ENCODE results near the gene LAPTM4A.

Gene LAPTM4A

DNA sequence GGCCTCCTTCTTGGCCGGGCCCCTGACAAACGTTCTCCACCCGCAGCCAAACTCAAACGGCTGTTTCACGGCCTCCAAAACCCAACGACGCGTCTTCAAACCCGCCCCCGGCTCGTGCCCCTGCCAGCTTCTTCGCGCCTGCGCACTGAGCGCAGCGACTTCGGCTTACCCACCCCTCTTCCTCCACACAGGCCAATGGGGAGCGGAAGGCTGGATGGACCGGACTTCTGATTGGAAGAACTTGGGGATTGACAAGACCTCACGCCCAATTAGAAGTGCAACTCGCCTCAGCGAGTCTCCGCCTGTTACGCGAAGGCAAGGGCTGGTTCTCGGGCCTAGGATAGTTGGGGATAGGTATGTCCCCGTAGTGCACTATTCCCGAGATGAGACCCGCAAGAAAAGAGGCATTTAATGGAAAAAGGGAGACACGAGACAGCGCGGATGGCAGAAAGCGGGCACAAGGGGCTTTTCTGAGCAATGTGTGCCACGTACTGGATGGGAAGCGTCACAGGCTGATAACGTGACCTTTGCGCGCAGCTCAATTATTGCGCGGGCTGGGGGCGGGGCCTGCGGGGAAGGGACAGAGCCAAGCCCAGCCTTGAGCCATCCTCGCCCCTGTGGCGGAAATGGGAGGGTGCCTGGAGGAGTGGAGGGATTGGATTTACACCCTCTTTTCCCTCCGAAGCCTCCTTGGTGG is at the start of gene LAPTM4A:
LAPTM4A (minus strand) TSS at position 97 of the 697 bp plus-strand sequence. CDS start 108 bp downstream, outside the sequence.
- Histone ChIP-seq H2AFZ (ENCODE audit: low read length) (peak within 1 kb of the TSS; percentile 70), H4K20me1 (ENCODE audit: insufficient read depth, low read length) (no peaks in the 10 kb centered on the region), H3K27me3 (ENCODE audit: insufficient read depth, low read length) (no peaks in the 10 kb centered on the region), H3K9ac (ENCODE audit: low read length) (peak within 1 kb of the TSS; percentile 69), H3K4me1 (ENCODE audit: insufficient read depth, low read length, severe bottlenecking) (peaks cover 31% of the 10 kb centered on the region), H3F3A (ENCODE audit: insufficient read depth, low read length) (no peaks in the 10 kb centered on the region), H3K9me2 (ENCODE audit: low read depth, low read length) (no peaks in the 10 kb centered on the region), H3K79me2 (ENCODE audit: insufficient read depth, low read length) (peaks cover 36% of the 10 kb centered on the region), H3K9me3 (ENCODE audit: low read length) (no peaks in the 10 kb centered on the region), H3K36me3 (ENCODE audit: insufficient read depth, low read length) (no peaks in the 10 kb centered on the region), H3K4me3 (ENCODE audit: low read depth, low read length, poor library complexity, severe bottlenecking) (peak within 1 kb of the TSS; percentile 71), H3K4me2 (ENCODE audit: low read length) (peak within 1 kb of the TSS; percentile 90), H3K27ac (ENCODE audit: low read depth, low read length, poor library complexity, severe bottlenecking) (peak within 1 kb of the TSS; percentile 67)
- no peak for TF ChIP-seq EZH2 (IDR thresholded peaks at IDR 0.05; ENCODE audit: borderline replicate concordance, low read length)
- no peak for TF ChIP-seq CTCF (IDR thresholded peaks at IDR 0.05; ENCODE audit: low read length)

- H3K9ac ChIP-seq (ENCODE audit: low read length): no peak overlapping the region
- no peak overlapping the region for H3K4me3 ChIP-seq (ENCODE audit: low read depth, low read length, poor library complexity, severe bottlenecking)
- peaks cover 9% of the 10 kb centered on the region; the same call in 1 of the 2 replicates for H3K27me3 ChIP-seq (ENCODE audit: insufficient read depth, low read length)
- H4K20me1 ChIP-seq (ENCODE audit: insufficient read depth, low read length): no peaks in the 10 kb centered on the region
- H3K36me3 ChIP-seq (ENCODE audit: insufficient read depth, low read length): no peaks in the 10 kb centered on the region
- H3K4me1 ChIP-seq (ENCODE audit: insufficient read depth, low read length, severe bottlenecking): no peaks in the 10 kb centered on the region
- no peaks in the 10 kb centered on the region for H3F3A ChIP-seq (ENCODE audit: insufficient read depth, low read length)
- no peak overlapping the region for H2AFZ ChIP-seq (ENCODE audit: low read length)
- H3K79me2 ChIP-seq (ENCODE audit: insufficient read depth, low read length): no peaks in the 10 kb centered on the region
- peaks cover 8% of the 10 kb centered on the region; the same call in 1 of the 2 replicates for H3K9me3 ChIP-seq (ENCODE audit: low read length)
- no peak overlapping the region for H3K27ac ChIP-seq (ENCODE audit: low read depth, low read length, poor library complexity, severe bottlenecking)
- H3K9me2 ChIP-seq (ENCODE audit: low read depth, low read length): no peaks in the 10 kb centered on the region
- H3K4me2 ChIP-seq (ENCODE audit: low read length): no peak overlapping the region
- TF ChIP-seq EZH2 (IDR thresholded peaks at IDR 0.05; ENCODE audit: borderline replicate concordance, low read length): no peak
Observed at GRCh38 chr2:20100711-20101110, 49.3 kb upstream of the LAPTM4A start.

- peaks cover 8% of the 10 kb centered on the region; the same call in 1 of the 2 replicates for H3K9me3 ChIP-seq (ENCODE audit: low read length)
- H3K27ac ChIP-seq (ENCODE audit: low read depth, low read length, poor library complexity, severe bottlenecking): no peak overlapping the region
- no peak overlapping the region for H2AFZ ChIP-seq (ENCODE audit: low read length)
- H3K79me2 ChIP-seq (ENCODE audit: insufficient read depth, low read length): no peaks in the 10 kb centered on the region
- H4K20me1 ChIP-seq (ENCODE audit: insufficient read depth, low read length): no peaks in the 10 kb centered on the region
- H3K36me3 ChIP-seq (ENCODE audit: insufficient read depth, low read length): no peaks in the 10 kb centered on the region
- no peak overlapping the region for H3K4me3 ChIP-seq (ENCODE audit: low read depth, low read length, poor library complexity, severe bottlenecking)
- no peak overlapping the region for H3K4me2 ChIP-seq (ENCODE audit: low read length)
- no peak for TF ChIP-seq EZH2 (IDR thresholded peaks at IDR 0.05; ENCODE audit: borderline replicate concordance, low read length)
- TF ChIP-seq CTCF (IDR thresholded peaks at IDR 0.05; ENCODE audit: low read length): no peak
- H3F3A ChIP-seq (ENCODE audit: insufficient read depth, low read length): no peaks in the 10 kb centered on the region
- H3K9me2 ChIP-seq (ENCODE audit: low read depth, low read length): no peaks in the 10 kb centered on the region
- H3K9ac ChIP-seq (ENCODE audit: low read length): no peak overlapping the region
- H3K4me1 ChIP-seq (ENCODE audit: insufficient read depth, low read length, severe bottlenecking): no peaks in the 10 kb centered on the region
- peaks cover 9% of the 10 kb centered on the region; the same call in 1 of the 2 replicates for H3K27me3 ChIP-seq (ENCODE audit: insufficient read depth, low read length)
Observed at GRCh38 chr2:20099780-20100179, 48.4 kb upstream of the LAPTM4A start.
